Stimulated activated CD8-positive, alpha-beta memory T cell treated with anti-CD3 and anti-CD28 coated beads, Interleukin-4, amount 100 ng/mL, for 48 hours (primary cell): Measurements from ENCODE around the gene CYP1A2.
"Not testable (repeated sequence)": the region's sequence is repeated elsewhere in the genome, so short reads cannot be mapped to it uniquely, and the experiment has no call there.

Source experiments
- DNase-seq: peaks from one replicate; pipeline ENCODE4 v3.0.0-alpha.2; 2020

CYP1A2 gene

GRCh38 chr15:74738239-74738638 is 10.4 kb upstream of the CYP1A2 start:
- DNase-seq: not testable (repeated sequence)

GRCh38 chr15:74742422-74742821 is 6.2 kb upstream of the CYP1A2 start:
- no peak for DNase-seq

- DNase-seq: no peak
These were observed 2.3 kb upstream of the CYP1A2 start for GRCh38 chr15:74746389-74746788.

- DNase-seq: no peak
These were observed 1.2 kb downstream of the CYP1A2 start for GRCh38 chr15:74749832-74750231.

GRCh38 chr15:74750751-74751150 is 2.1 kb downstream of the CYP1A2 start:
- DNase-seq: no peak

- DNase-seq: no peak
These were observed 3.4 kb downstream of the CYP1A2 start for GRCh38 chr15:74752011-74752410.

- DNase-seq: no peak
These were observed 3.9 kb downstream of the CYP1A2 start for GRCh38 chr15:74752531-74752930.

GRCh38 chr15:74754593-74755215 is 6.1 kb downstream of the CYP1A2 start:
- DNase-seq: no peak

- DNase-seq: no peak
These were observed 10.1 kb downstream of the CYP1A2 start for GRCh38 chr15:74758736-74759135.

GRCh38 chr15:74762791-74763150 is 14.1 kb downstream of the CYP1A2 start:
- DNase-seq: no peak

GRCh38 chr15:74763416-74763815 is 14.8 kb downstream of the CYP1A2 start:
- DNase-seq: no peak

GRCh38 chr15:74767167-74768098 is 18.8 kb downstream of the CYP1A2 start:
- DNase-seq: no peak

GRCh38 chr15:74768099-74768770 is 19.6 kb downstream of the CYP1A2 start:
- no peak for DNase-seq

GRCh38 chr15:74768771-74769342 is 20.2 kb downstream of the CYP1A2 start:
- DNase-seq: peak; percentile 80

- DNase-seq: no peak
These were observed 20.9 kb downstream of the CYP1A2 start for GRCh38 chr15:74769463-74770025.

- no peak for DNase-seq
These were observed 21.7 kb downstream of the CYP1A2 start for GRCh38 chr15:74770211-74770903.

- no peak for DNase-seq
These were observed 24.7 kb downstream of the CYP1A2 start for GRCh38 chr15:74773329-74773728.

- DNase-seq: no peak
These were observed 25.1 kb downstream of the CYP1A2 start for GRCh38 chr15:74773731-74774252.

GRCh38 chr15:74775132-74775562 is 26.5 kb downstream of the CYP1A2 start:
- DNase-seq: no peak

- no peak for DNase-seq
These were observed 27.2 kb downstream of the CYP1A2 start for GRCh38 chr15:74775894-74776293.

GRCh38 chr15:74776821-74777768 is 28.4 kb downstream of the CYP1A2 start:
- DNase-seq: peak; percentile 63
